ENCODE results near the gene MCC.
"Not testable (repeated sequence)": the region's sequence is repeated elsewhere in the genome, so short reads cannot be mapped to it uniquely, and the experiment has no call there.

MCC gene

GRCh38 chr5:113404269-113404668 is 84.0 kb downstream of the MCC start:
- no peak for ATAC-seq
- no peak overlapping the region for H3K4me3 Mint-ChIP-seq
- no peak for DNase-seq (ENCODE audit: low spot score in 2 of 2)
- H3K36me3 Mint-ChIP-seq = no peaks in the 10 kb centered on the region
- no peaks in the 10 kb centered on the region for H3K4me1 Mint-ChIP-seq
- no peak overlapping the region for H3K27ac Mint-ChIP-seq
- no peaks in the 10 kb centered on the region for H3K9me3 Mint-ChIP-seq

- not testable (repeated sequence) for H3K36me3 Mint-ChIP-seq; H3K4me3 Mint-ChIP-seq; H3K9me3 Mint-ChIP-seq; H3K27ac Mint-ChIP-seq; ATAC-seq; DNase-seq (ENCODE audit: low spot score in 2 of 2); H3K4me1 Mint-ChIP-seq
Observed at GRCh38 chr5:113397986-113398385, 90.3 kb downstream of the MCC start.

- H3K4me3 Mint-ChIP-seq = no peak overlapping the region
- H3K9me3 Mint-ChIP-seq = no peaks in the 10 kb centered on the region
- ATAC-seq = no peak
- H3K4me1 Mint-ChIP-seq = no peaks in the 10 kb centered on the region
- H3K36me3 Mint-ChIP-seq = no peaks in the 10 kb centered on the region
- no peak overlapping the region for H3K27ac Mint-ChIP-seq
- DNase-seq (ENCODE audit: low spot score in 2 of 2) = no peak
Observed at GRCh38 chr5:113397046-113397445, 91.2 kb downstream of the MCC start.

- no peaks in the 10 kb centered on the region for H3K9me3 Mint-ChIP-seq
- H3K4me3 Mint-ChIP-seq = no peak overlapping the region
- DNase-seq (ENCODE audit: low spot score in 2 of 2) (no peak), ATAC-seq (peak; percentile 51)
- no peak overlapping the region for H3K27ac Mint-ChIP-seq
- H3K4me1 Mint-ChIP-seq = no peaks in the 10 kb centered on the region
- no peaks in the 10 kb centered on the region for H3K36me3 Mint-ChIP-seq
Observed at GRCh38 chr5:113394658-113395057, 93.6 kb downstream of the MCC start.

- no peaks in the 10 kb centered on the region for H3K4me1 Mint-ChIP-seq
- peak; percentile 74 for ATAC-seq
Observed at GRCh38 chr5:113390224-113390623, 98.0 kb downstream of the MCC start.

GRCh38 chr5:113389116-113389515 is 99.1 kb downstream of the MCC start:
- H3K27ac Mint-ChIP-seq = no peak overlapping the region
- no peaks in the 10 kb centered on the region for H3K9me3 Mint-ChIP-seq
- ATAC-seq (no peak), DNase-seq (ENCODE audit: low spot score in 2 of 2) (no peak)
- no peak overlapping the region for H3K4me3 Mint-ChIP-seq
- H3K36me3 Mint-ChIP-seq = no peaks in the 10 kb centered on the region
- no peaks in the 10 kb centered on the region for H3K4me1 Mint-ChIP-seq

More at GRCh38 chr5:113390224-113390623, 98.0 kb downstream of the MCC start:
- Mint-ChIP-seq H3K27ac (no peak overlapping the region), H3K9me3 (no peaks in the 10 kb centered on the region), H3K36me3 (no peaks in the 10 kb centered on the region), H3K4me3 (no peak overlapping the region)
- DNase-seq (ENCODE audit: low spot score in 2 of 2) = no peak

- ATAC-seq (no peak), DNase-seq (ENCODE audit: low spot score in 2 of 2) (no peak)
- H3K36me3 Mint-ChIP-seq = no peaks in the 10 kb centered on the region
- no peak overlapping the region for H3K4me3 Mint-ChIP-seq
- H3K4me1 Mint-ChIP-seq = no peaks in the 10 kb centered on the region
- H3K9me3 Mint-ChIP-seq = no peaks in the 10 kb centered on the region
- H3K27ac Mint-ChIP-seq = no peak overlapping the region
Observed at GRCh38 chr5:113387844-113388243, 100.4 kb downstream of the MCC start.

GRCh38 chr5:113384782-113385285 is 103.4 kb downstream of the MCC start:
- no peak for ATAC-seq
- Mint-ChIP-seq H3K4me1 (peaks cover 13% of the 10 kb centered on the region), H3K4me3 (no peak overlapping the region), H3K36me3 (no peaks in the 10 kb centered on the region), H3K9me3 (no peaks in the 10 kb centered on the region), H3K27ac (no peak overlapping the region)
- no peak for DNase-seq (ENCODE audit: low spot score in 2 of 2)

GRCh38 chr5:113382731-113383130 is 105.5 kb downstream of the MCC start:
- DNase-seq (ENCODE audit: low spot score in 2 of 2) (no peak), ATAC-seq (no peak)
- Mint-ChIP-seq H3K27ac (no peak overlapping the region), H3K9me3 (no peaks in the 10 kb centered on the region), H3K4me1 (peaks cover 22% of the 10 kb centered on the region), H3K4me3 (no peak overlapping the region), H3K36me3 (no peaks in the 10 kb centered on the region)

GRCh38 chr5:113381791-113382190 is 106.5 kb downstream of the MCC start:
- DNase-seq (ENCODE audit: low spot score in 2 of 2) = no peak
- Mint-ChIP-seq H3K4me1 (peaks cover 22% of the 10 kb centered on the region), H3K9me3 (no peaks in the 10 kb centered on the region), H3K4me3 (no peak overlapping the region), H3K36me3 (no peaks in the 10 kb centered on the region), H3K27ac (no peak overlapping the region)
- no peak for ATAC-seq

- Mint-ChIP-seq H3K27ac (no peak overlapping the region), H3K9me3 (no peaks in the 10 kb centered on the region), H3K36me3 (no peaks in the 10 kb centered on the region), H3K4me3 (no peak overlapping the region), H3K4me1 (peaks cover 22% of the 10 kb centered on the region)
- peak; percentile 58 for ATAC-seq
- no peak for DNase-seq (ENCODE audit: low spot score in 2 of 2)
Observed at GRCh38 chr5:113380807-113381326, 107.4 kb downstream of the MCC start.

- no peaks in the 10 kb centered on the region for H3K9me3 Mint-ChIP-seq
- ATAC-seq (no peak), DNase-seq (ENCODE audit: low spot score in 2 of 2) (no peak)
- peaks cover 22% of the 10 kb centered on the region for H3K4me1 Mint-ChIP-seq
- H3K36me3 Mint-ChIP-seq = no peaks in the 10 kb centered on the region
- no peak overlapping the region for H3K27ac Mint-ChIP-seq
- H3K4me3 Mint-ChIP-seq = no peak overlapping the region
Observed at GRCh38 chr5:113379936-113380806, 108.1 kb downstream of the MCC start.

- DNase-seq (ENCODE audit: low spot score in 2 of 2) = peak; percentile 36 to 67
- Mint-ChIP-seq H3K27ac (no peak overlapping the region), H3K36me3 (no peaks in the 10 kb centered on the region), H3K4me3 (no peak overlapping the region), H3K4me1 (peaks cover 22% of the 10 kb centered on the region), H3K9me3 (no peaks in the 10 kb centered on the region)
- peak; percentile 59 for ATAC-seq
Observed at GRCh38 chr5:113378959-113379541, 109.2 kb downstream of the MCC start.

GRCh38 chr5:113378514-113378913 is 109.7 kb downstream of the MCC start:
- H3K4me3 Mint-ChIP-seq = no peak overlapping the region
- no peak for DNase-seq (ENCODE audit: low spot score in 2 of 2)
- peaks cover 22% of the 10 kb centered on the region for H3K4me1 Mint-ChIP-seq
- H3K9me3 Mint-ChIP-seq = no peaks in the 10 kb centered on the region
- no peak for ATAC-seq
- no peaks in the 10 kb centered on the region for H3K36me3 Mint-ChIP-seq
- peak overlapping the region; percentile 3 for H3K27ac Mint-ChIP-seq

- peak overlapping the region; percentile 3 for H3K27ac Mint-ChIP-seq
- DNase-seq (ENCODE audit: low spot score in 2 of 2) (no peak), ATAC-seq (no peak)
- no peaks in the 10 kb centered on the region for H3K36me3 Mint-ChIP-seq
- no peaks in the 10 kb centered on the region for H3K9me3 Mint-ChIP-seq
- peaks cover 22% of the 10 kb centered on the region for H3K4me1 Mint-ChIP-seq
- no peak overlapping the region for H3K4me3 Mint-ChIP-seq
Observed at GRCh38 chr5:113378081-113378480, 110.2 kb downstream of the MCC start.

GRCh38 chr5:113376640-113377039 is 111.6 kb downstream of the MCC start:
- DNase-seq (ENCODE audit: low spot score in 2 of 2) = no peak

More at GRCh38 chr5:113376640-113377039, 111.6 kb downstream of the MCC start:
- Mint-ChIP-seq H3K27ac (no peak overlapping the region), H3K4me1 (peaks cover 22% of the 10 kb centered on the region), H3K36me3 (no peaks in the 10 kb centered on the region), H3K9me3 (no peaks in the 10 kb centered on the region), H3K4me3 (no peak overlapping the region)
- ATAC-seq = no peak
